Endodermal cell (in vitro differentiated cells): ENCODE results near the gene UBE2D3. TPM values are rescaled to one million over a fixed set of nuclear protein-coding genes. Genes with fewer than 3 reads are reported as not detected.

Experiments
- DNase-seq: peaks from one replicate; pipeline ENCODE4 v3.0.0-alpha.2; 2017
- H3K27ac ChIP-seq: 2 replicates; pipeline ENCODE4 v1.5.1; 2013; ENCODE audit warnings: mild to moderate bottlenecking, low read depth, low read length, moderate library complexity
- H3K27me3 ChIP-seq: 2 replicates; pipeline ENCODE4 v1.6.1; 2013; ENCODE audit warnings: mild to moderate bottlenecking, low read length, moderate library complexity; ENCODE audit not compliant: insufficient read depth, control insufficient read depth, poor library complexity, severe bottlenecking
- H3K36me3 ChIP-seq: 2 replicates; pipeline ENCODE4 v1.7.0; 2013; ENCODE audit warnings: mild to moderate bottlenecking, low read length, moderate library complexity; ENCODE audit not compliant: control insufficient read depth, insufficient read depth
- H3K4me1 ChIP-seq: one replicate; pipeline ENCODE4 v1.7.0; 2013; ENCODE audit warnings: low read length; ENCODE audit not compliant: control insufficient read depth, insufficient read depth
- H3K4me3 ChIP-seq: 2 replicates; pipeline ENCODE4 v1.5.1; 2013; ENCODE audit warnings: mild to moderate bottlenecking, low read length, moderate library complexity
- H3K9ac ChIP-seq: 2 replicates; pipeline ENCODE4 v1.6.1; 2013; ENCODE audit warnings: mild to moderate bottlenecking, low read length, moderate library complexity; ENCODE audit not compliant: poor library complexity, severe bottlenecking; ENCODE audit errors: extremely low read depth
- H3K9me3 ChIP-seq: 2 replicates; pipeline ENCODE4 v1.6.1; 2013; ENCODE audit warnings: mild to moderate bottlenecking, low read length, moderate library complexity; ENCODE audit not compliant: control insufficient read depth
- H3K27ac Mint-ChIP-seq: 2 replicates; pipeline ENCODE4 v1.8.0; 2020; ENCODE audit warnings: mixed read lengths
- H3K27me3 Mint-ChIP-seq: 2 replicates; pipeline ENCODE4 v1.8.0; 2021; ENCODE audit warnings: mild to moderate bottlenecking, mixed read lengths; ENCODE audit not compliant: insufficient read depth
- H3K36me3 Mint-ChIP-seq: 2 replicates; pipeline ENCODE4 v1.8.0; 2020; ENCODE audit warnings: low read depth, mixed read lengths
- H3K4me1 Mint-ChIP-seq: 2 replicates; pipeline ENCODE4 v1.8.0; 2020; ENCODE audit warnings: mixed read lengths
- H3K4me3 Mint-ChIP-seq: 2 replicates; pipeline ENCODE4 v1.8.0; 2020; ENCODE audit warnings: mild to moderate bottlenecking, moderate library complexity, mixed read lengths
- H3K9me3 Mint-ChIP-seq: 2 replicates; pipeline ENCODE4 v1.8.0; 2020; ENCODE audit warnings: mild to moderate bottlenecking, mixed read lengths
- WGBS, 2 experiments: methylation state at CpG; one replicate each; pipeline versions ENCODE4 v1.1.5 to v1.1.7; 2013; ENCODE audit warnings: missing lambda C conversion rate in 2 of 2, mixed read lengths in 1 of 2; ENCODE audit not compliant: insufficient coverage in 1 of 2, insufficient read length in 1 of 2; 5-methylcytosine and 5-hydroxymethylcytosine counted together
- total RNA-seq, 2 donors: library from RNA; stranded (reverse); fragmentation: NEBNext Ultra II Directional in 1 of 2; extraction: Animal tissue kit (Norgen Biotek cat#: 25700) in 1 of 2; gene quantifications; 2 replicates in 1 of 2; 3 replicates in 1 of 2; pipeline ENCODE4 v1.2.1, GENCODE V29; 2021
- TF ChIP-seq, protein P1 (sequence below): fragments of 200-600 bp; sonication (generic); conservative IDR thresholded peaks from 2 replicates; pipeline ENCODE4 v1.5.0; 2021; ENCODE audit warnings: antibody characterized with exemption, mild to moderate bottlenecking

Gene UBE2D3
- total RNA-seq, 2 donors from 2014 or later, result 283 to 310 TPM

- H3K4me3 Mint-ChIP-seq, result no peak overlapping the region
- WGBS, 2 experiments, result 96 to 100% methylated on average over 1 to 2 of the region's 2 CpGs
These were observed 53.1 kb downstream of the UBE2D3 start for GRCh38 chr4:102774254-102774653.

DNA sequence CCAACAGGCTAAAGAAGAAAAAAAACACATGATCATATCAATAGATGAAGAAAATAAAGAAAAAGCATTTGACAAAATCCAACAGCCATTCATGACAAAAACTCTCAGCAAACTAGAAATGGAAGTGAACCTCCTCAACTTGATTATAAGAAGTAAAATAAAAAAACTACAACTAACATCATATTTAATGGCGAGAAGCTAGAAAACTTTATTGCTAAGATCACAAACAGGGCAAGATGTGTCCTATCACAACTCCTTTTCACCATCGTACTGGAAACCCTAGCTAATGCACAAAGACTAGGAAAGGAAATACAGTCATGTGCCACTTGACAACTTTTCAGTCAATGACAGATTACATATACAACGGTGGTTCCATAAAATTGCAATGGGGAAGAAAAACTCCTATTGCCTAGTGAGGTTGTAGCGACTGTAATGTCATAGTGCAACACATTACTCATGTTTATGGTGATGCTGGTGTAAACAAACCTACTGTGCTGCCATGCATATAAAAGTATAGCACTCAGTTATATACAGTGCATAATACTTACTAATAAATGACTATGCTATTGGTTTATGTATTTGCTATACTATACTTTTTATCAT is 54.5 kb downstream of the UBE2D3 start:
- TF ChIP-seq, protein P1, sequence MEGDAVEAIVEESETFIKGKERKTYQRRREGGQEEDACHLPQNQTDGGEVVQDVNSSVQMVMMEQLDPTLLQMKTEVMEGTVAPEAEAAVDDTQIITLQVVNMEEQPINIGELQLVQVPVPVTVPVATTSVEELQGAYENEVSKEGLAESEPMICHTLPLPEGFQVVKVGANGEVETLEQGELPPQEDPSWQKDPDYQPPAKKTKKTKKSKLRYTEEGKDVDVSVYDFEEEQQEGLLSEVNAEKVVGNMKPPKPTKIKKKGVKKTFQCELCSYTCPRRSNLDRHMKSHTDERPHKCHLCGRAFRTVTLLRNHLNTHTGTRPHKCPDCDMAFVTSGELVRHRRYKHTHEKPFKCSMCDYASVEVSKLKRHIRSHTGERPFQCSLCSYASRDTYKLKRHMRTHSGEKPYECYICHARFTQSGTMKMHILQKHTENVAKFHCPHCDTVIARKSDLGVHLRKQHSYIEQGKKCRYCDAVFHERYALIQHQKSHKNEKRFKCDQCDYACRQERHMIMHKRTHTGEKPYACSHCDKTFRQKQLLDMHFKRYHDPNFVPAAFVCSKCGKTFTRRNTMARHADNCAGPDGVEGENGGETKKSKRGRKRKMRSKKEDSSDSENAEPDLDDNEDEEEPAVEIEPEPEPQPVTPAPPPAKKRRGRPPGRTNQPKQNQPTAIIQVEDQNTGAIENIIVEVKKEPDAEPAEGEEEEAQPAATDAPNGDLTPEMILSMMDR, result no peak
- no peak overlapping the region for H3K27ac ChIP-seq
- Mint-ChIP-seq H3K27ac (no peak overlapping the region), H3K4me3 (no peak overlapping the region), H3K9me3 (no peaks in the 10 kb centered on the region), H3K4me1 (no peaks in the 10 kb centered on the region), H3K27me3 (peaks cover 13% of the 10 kb centered on the region), H3K36me3 (no peaks in the 10 kb centered on the region)
- H3K36me3 ChIP-seq, result no peaks in the 10 kb centered on the region
- no peak overlapping the region for H3K4me3 ChIP-seq
- WGBS, 2 experiments, result 85 to 92% methylated on average over 3 to 4 of the region's 4 CpGs
- DNase-seq, result no peak
- H3K9me3 ChIP-seq, result no peaks in the 10 kb centered on the region
- no peak overlapping the region for H3K9ac ChIP-seq
- no peaks in the 10 kb centered on the region for H3K4me1 ChIP-seq
- H3K27me3 ChIP-seq, result no peaks in the 10 kb centered on the region

More at GRCh38 chr4:102774254-102774653, 53.1 kb downstream of the UBE2D3 start:
- Mint-ChIP-seq H3K9me3 (no peaks in the 10 kb centered on the region), H3K36me3 (no peaks in the 10 kb centered on the region), H3K4me1 (peaks cover 2% of the 10 kb centered on the region), H3K27ac (no peak overlapping the region), H3K27me3 (peaks cover 14% of the 10 kb centered on the region)
- no peak for DNase-seq
- no peaks in the 10 kb centered on the region for H3K27me3 ChIP-seq
- H3K9ac ChIP-seq, result no peak overlapping the region
- TF ChIP-seq, protein P1, result no peak
- no peaks in the 10 kb centered on the region for H3K36me3 ChIP-seq
- no peaks in the 10 kb centered on the region for H3K9me3 ChIP-seq
- H3K4me3 ChIP-seq, result no peak overlapping the region
- H3K4me1 ChIP-seq, result no peaks in the 10 kb centered on the region
- H3K27ac ChIP-seq, result no peak overlapping the region

DNA sequence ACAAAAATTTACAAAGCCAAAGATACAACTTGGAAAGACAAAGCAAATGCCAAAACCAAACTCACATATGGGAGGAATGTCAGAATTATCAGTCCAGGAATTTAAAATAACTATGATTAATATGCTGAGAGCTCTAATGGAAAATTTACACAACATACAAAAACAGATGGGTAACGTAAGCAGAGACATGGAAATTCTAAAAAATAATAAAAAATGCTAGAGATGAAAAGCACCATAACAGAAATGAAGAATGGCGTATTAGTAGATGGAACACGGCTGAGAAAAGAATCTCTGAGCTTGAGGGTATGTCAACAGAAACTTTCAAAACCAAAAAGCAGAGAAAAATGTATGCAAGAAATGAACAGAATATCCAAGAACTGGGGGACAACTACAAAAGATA is 62.5 kb downstream of the UBE2D3 start:
- no peaks in the 10 kb centered on the region for H3K9me3 Mint-ChIP-seq
- H3K36me3 Mint-ChIP-seq, result no peaks in the 10 kb centered on the region
- TF ChIP-seq, protein P1, result no peak
- Histone ChIP-seq H3K4me3 (no peak overlapping the region), H3K4me1 (no peaks in the 10 kb centered on the region), H3K36me3 (no peaks in the 10 kb centered on the region), H3K9ac (no peak overlapping the region), H3K9me3 (no peaks in the 10 kb centered on the region), H3K27ac (no peak overlapping the region), H3K27me3 (no peaks in the 10 kb centered on the region)
- H3K27me3 Mint-ChIP-seq, result no peaks in the 10 kb centered on the region
- DNase-seq, result no peak
- H3K4me1 Mint-ChIP-seq, result peaks cover 7% of the 10 kb centered on the region
- H3K4me3 Mint-ChIP-seq, result no peak overlapping the region
- WGBS, 2 experiments, result 84 to 100% methylated on average over 2 to 3 of the region's 3 CpGs
- H3K27ac Mint-ChIP-seq, result no peak overlapping the region
